A549 (cell line): ENCODE measurements around the gene TCEA2. TPM values are rescaled to one million over a fixed set of nuclear protein-coding genes. Genes with fewer than 3 reads are reported as not detected.
A peak's percentile ranks its signal among the peaks of the same experiment; 100 is the strongest.

Experiments
- ATAC-seq, 2 experiments: fragments of 200-7000 bp in 1 of 2; fragments of >200 bp in 1 of 2; cut with Nextera tagmentation in 1 of 2; cut with Tn5 transposase in 1 of 2; 3 replicates each; pipeline versions ENCODE4 v1.8.0 to v1.9.1; 2018 to 2020; ENCODE audit warnings: mild to moderate bottlenecking in 1 of 2, moderate library complexity in 1 of 2
- CTCF ChIA-PET: fragments of 300-600 bp; sonication (Branson Sonifier 250); formaldehyde crosslinking; extraction: SDS; loops from one replicate; lab custom pipeline; 2021; ENCODE audit warnings: antibody characterized with exemption, inconsistent platforms; lab: Yijun Ruan, JAX
- POLR2A ChIA-PET: fragments of 350-600 bp; formaldehyde crosslinking; extraction: SDS; loops from one replicate; lab custom pipeline; 2021; ENCODE audit warnings: antibody characterized with exemption, inconsistent platforms; lab: Yijun Ruan, JAX
- DNase-seq, 2 experiments: peaks; one replicate each; pipeline versions ENCODE4 v3.0.0 to v3.0.0-alpha.2; 2011 to 2016; ENCODE audit warnings: low read depth in 1 of 2, low spot score in 1 of 2
- FAIRE-seq: peaks from 2 replicates; lab custom pipeline; 2011; peaks lifted over from hg19 to GRCh38; lab: Jason Lieb, UNC
- H3K27ac ChIP-seq, 2 experiments: fragments of >200 bp; sonication (Bioruptor Twin); formaldehyde crosslinking; 3 replicates each; pipeline ENCODE4 v1.5.1; 2016 to 2017
- H3K4me1 ChIP-seq: fragments of >200 bp; sonication (Bioruptor Twin); formaldehyde crosslinking; 3 replicates; pipeline ENCODE4 v1.6.1; 2016
- H3K4me2 ChIP-seq: fragments of >200 bp; sonication (Bioruptor Twin); formaldehyde crosslinking; 3 replicates; pipeline ENCODE4 v1.6.1; 2016
- H3K4me3 ChIP-seq: fragments of >200 bp; sonication (Bioruptor Twin); formaldehyde crosslinking; 3 replicates; pipeline ENCODE4 v1.5.1; 2016
- H3K9me3 ChIP-seq: fragments of >200 bp; sonication (Bioruptor Twin); formaldehyde crosslinking; 3 replicates; pipeline ENCODE4 v1.6.1; 2016
- CBX2 ChIP-seq: fragments of 200-600 bp; sonication (generic); IDR thresholded peaks from 2 replicates; pipeline ENCODE4 v1.6.1; 2016; ENCODE audit warnings: low read depth, mild to moderate bottlenecking, borderline replicate concordance
- CHD2 ChIP-seq: fragments of 150-350 bp; IDR thresholded peaks from 2 replicates; pipeline ENCODE4 v1.6.1; 2014; ENCODE audit warnings: low read length; ENCODE audit not compliant: partially characterized antibody
- CHD4 ChIP-seq: fragments of 200-600 bp; sonication (generic); IDR thresholded peaks from 2 replicates; pipeline ENCODE4 v1.6.1; 2016; ENCODE audit warnings: antibody characterized with exemption, mild to moderate bottlenecking, borderline replicate concordance
- EHF ChIP-seq: fragments of 250-450 bp; sonication (Bioruptor Pico); IDR thresholded peaks from 2 replicates; pipeline ENCODE4 v1.5.0; 2020; ENCODE audit warnings: mild to moderate bottlenecking
- FOSL2 ChIP-seq, 2 experiments: fragments of 450-650 bp in 1 of 2; fragments of >200 bp in 1 of 2; sonication (Bioruptor Twin) in 1 of 2; formaldehyde crosslinking; IDR thresholded peaks; 2 replicates each; pipeline versions ENCODE4 v1.5.0 to v1.6.1; 2016 to 2020; ENCODE audit warnings: mild to moderate bottlenecking in 1 of 2, moderate library complexity in 1 of 2
- HOXB5 ChIP-seq: fragments of 250-450 bp; sonication (Bioruptor Pico); IDR thresholded peaks from 2 replicates; pipeline ENCODE4 v1.5.0; 2020; ENCODE audit warnings: mild to moderate bottlenecking, moderate library complexity
- MAX ChIP-seq: IDR thresholded peaks from 2 replicates; pipeline ENCODE4 v1.6.1; 2012
- NFE2L2 ChIP-seq: fragments of 150-350 bp; conservative IDR thresholded peaks from 2 replicates; pipeline ENCODE4 v1.6.1; 2014; ENCODE audit warnings: low read length
- PBX3 ChIP-seq: IDR thresholded peaks from 2 replicates; pipeline ENCODE4 v1.6.1; 2012
- POLR2A ChIP-seq: IDR thresholded peaks from 2 replicates; pipeline ENCODE4 v1.6.1; 2012; ENCODE audit warnings: mild to moderate bottlenecking, low read length
- RAD21 ChIP-seq, 2 experiments: fragments of >200 bp in 1 of 2; sonication (Bioruptor Twin) in 1 of 2; formaldehyde crosslinking in 1 of 2; IDR thresholded peaks in 1 of 2; conservative IDR thresholded peaks in 1 of 2; 2 replicates in 1 of 2; 3 replicates in 1 of 2; pipeline ENCODE4 v1.6.1; 2012 to 2018; ENCODE audit warnings: inconsistent platforms in 1 of 2
- RARB ChIP-seq: fragments of 250-450 bp; sonication (Bioruptor Pico); IDR thresholded peaks from 2 replicates; pipeline ENCODE4 v1.8.0; 2021; ENCODE audit warnings: mild to moderate bottlenecking, moderate library complexity
- REST ChIP-seq: fragments of 200-600 bp; sonication (generic); IDR thresholded peaks from 2 replicates; pipeline ENCODE4 v1.6.1; 2016; ENCODE audit warnings: antibody characterized with exemption, mild to moderate bottlenecking, moderate library complexity
- RFX5 ChIP-seq: fragments of 450-650 bp; IDR thresholded peaks from 2 replicates; pipeline ENCODE4 v1.7.1; 2014; ENCODE audit warnings: antibody characterized with exemption, mild to moderate bottlenecking, moderate library complexity
- SMC3 ChIP-seq: fragments of >200 bp; sonication (Bioruptor Twin); formaldehyde crosslinking; IDR thresholded peaks from 3 replicates; pipeline ENCODE4 v1.6.1; 2018; ENCODE audit warnings: inconsistent platforms
- USF2 ChIP-seq: fragments of 450-650 bp; IDR thresholded peaks from 2 replicates; pipeline ENCODE4 v1.6.1; 2014; ENCODE audit warnings: antibody characterized with exemption
- ZC3H11A ChIP-seq: fragments of 450-650 bp; IDR thresholded peaks from 2 replicates; pipeline ENCODE4 v1.6.1; 2014; ENCODE audit warnings: antibody characterized with exemption, mild to moderate bottlenecking
- ZFP36 ChIP-seq: fragments of 450-650 bp; IDR thresholded peaks from 2 replicates; pipeline ENCODE4 v1.6.1; 2014; ENCODE audit warnings: borderline replicate concordance; ENCODE audit not compliant: partially characterized antibody
- ZNF302 ChIP-seq: fragments of 250-450 bp; sonication (Bioruptor Pico); IDR thresholded peaks from 2 replicates; pipeline ENCODE4 v1.9.0; 2021; ENCODE audit warnings: inconsistent platforms, mild to moderate bottlenecking, moderate library complexity
- WGBS: methylation state at CpG from one replicate; pipeline ENCODE4 v1.1.6; 2017; ENCODE audit errors: missing lambda C conversion rate; 5-methylcytosine and 5-hydroxymethylcytosine counted together
- polyA plus RNA-seq, 4 experiments: library from polyadenylated mRNA; depleted of rRNA in 3 of 4; stranded (reverse); fragments of >200 nt; fragmentation: RNase III in 1 of 4; extraction: RNeasy Plus Mini Kit Qiagen cat#74134 plus additional on column Dnase treatment in 1 of 4; gene quantifications; 2 replicates in 3 of 4; 3 replicates in 1 of 4; pipeline ENCODE4 v1.2.3, GENCODE V29; 2011 to 2017

Gene TCEA2
- polyA plus RNA-seq, 2 of the 4 experiments (the other 2 are of a cell fraction) = 11.2 to 29.8 TPM

GRCh38 chr20:64106981-64107735 lies 44.2 kb downstream of the TCEA2 start, which contains the start of gene NPBWR2:
Gene NPBWR2, minus strand, starts transcription at chr20:64107565. Its CDS starts 734 bp downstream, at chr20:64106831.
- CTCF ChIA-PET = interaction anchor here (1.0 to 7.1 kb wide), 4 partner anchors 9 to 50 kb away, joined by 3 to 63 read pairs (median 4); partner anchors contain the start of gene LKAAEAR1
- H3K4me1 ChIP-seq = 0 out of 3 replicates have a peak, but pooled peaks cover 3% of the 10 kb centered on the region
- WGBS = 65% methylated on average over 17 of the region's 22 CpGs
- peak; percentile 7 to 28; a peak in 3 of 6 replicates for ATAC-seq
- no peak within 1 kb of the TSS for H3K4me3 ChIP-seq
- no peak for FAIRE-seq
- TF ChIP-seq ZFP36 (no peak), NFE2L2 (no peak), RARB (CRISPR knock-in tag) (no peak), CHD4 (no peak), RAD21 (conservative IDR thresholded peaks at IDR 0.05 in 1 of 2, IDR thresholded peaks at IDR 0.05 in 1 of 2) (no peak), ZNF302 (CRISPR knock-in tag) (no peak), REST (no peak), PBX3 (no peak), FOSL2 (IDR thresholded peaks at IDR 0.05) (no peak), FOSL2 (CRISPR knock-in tag; IDR thresholded peaks at IDR 0.05) (no peak), SMC3 (no peak), MAX (no peak), CBX2 (no peak), EHF (CRISPR knock-in tag) (no peak), POLR2A (no peak), USF2 (no peak), ZC3H11A (no peak), CHD2 (no peak), HOXB5 (CRISPR knock-in tag) (no peak)
- POLR2A ChIA-PET = no interaction called here
- no peaks in the 10 kb centered on the region for H3K9me3 ChIP-seq
- no peak within 1 kb of the TSS for H3K27ac ChIP-seq
- no peak within 1 kb of the TSS for H3K4me2 ChIP-seq
- no peak for DNase-seq

GRCh38 chr20:64107736-64108457 lies 44.9 kb downstream of the TCEA2 start:
- no peak for ATAC-seq
- no peaks in the 10 kb centered on the region for H3K9me3 ChIP-seq
- ChIA-PET POLR2A (no interaction called here), CTCF (interaction anchor here (0.5 to 7.1 kb wide), 4 partner anchors 13 to 51 kb away, joined by 3 to 63 read pairs (median 5); partner anchors contain the start of gene LKAAEAR1)
- no peak overlapping the region for H3K27ac ChIP-seq
- no peak overlapping the region for H3K4me2 ChIP-seq
- no peak for TF ChIP-seq RFX5
- FAIRE-seq = no peak
- H3K4me3 ChIP-seq = no peak overlapping the region
- no peak for DNase-seq
- 83% methylated on average over 19 of the region's 19 CpGs for WGBS
- H3K4me1 ChIP-seq = no peaks in the 10 kb centered on the region
